Upper lobe of left lung (tissue), 6 donors: ENCODE results near the gene PROSER1. TPM values are rescaled to one million over a fixed set of nuclear protein-coding genes. Genes with fewer than 3 reads are reported as not detected.
A peak's percentile ranks its signal among the peaks of the same experiment; 100 is the strongest.

Experiments
- ATAC-seq, 2 donors: fragments of 200-7000 bp; cut with Tn5 transposase; one replicate each; pipeline ENCODE4 v1.9.1; 2022; ENCODE audit warnings: mild to moderate bottlenecking in 2 of 2, moderate library complexity in 2 of 2; ENCODE audit not compliant: low FRiP score in 2 of 2
- DNase-seq, 2 donors: peaks; one replicate each; pipeline ENCODE4 v3.0.0-alpha.2; 2019 to 2020
- H3K27ac ChIP-seq, 4 donors: fragments of 200-600 bp; sonication (generic); one replicate each; pipeline ENCODE4 v1.5.1; 2016 to 2019
- H3K27me3 ChIP-seq, 4 donors: fragments of 200-600 bp; sonication (generic); one replicate each; pipeline ENCODE4 v1.5.1; 2017 to 2019
- H3K36me3 ChIP-seq, 4 donors: fragments of 200-600 bp; sonication (generic); one replicate each; pipeline ENCODE4 v1.5.1; 2016 to 2019
- H3K4me1 ChIP-seq, 4 donors: fragments of 200-600 bp; sonication (generic); one replicate each; pipeline ENCODE4 v1.5.1; 2018 to 2019
- H3K4me3 ChIP-seq, 4 donors: fragments of 200-600 bp; sonication (generic); one replicate each; pipeline ENCODE4 v1.5.1; 2017 to 2019; ENCODE audit warnings: mild to moderate bottlenecking in 2 of 4, moderate library complexity in 1 of 4
- H3K9me3 ChIP-seq, 4 donors: fragments of 200-600 bp; sonication (generic); one replicate each; pipeline ENCODE4 v1.5.1; 2018 to 2019
- EP300 ChIP-seq, 4 donors: sonication (generic); formaldehyde crosslinking; IDR thresholded peaks; one replicate each; pipeline ENCODE4 v1.5.1; 2017; ENCODE audit warnings: antibody characterized with exemption in 4 of 4, control low read depth in 2 of 4
- POLR2A ChIP-seq, 4 donors: fragments of 450-650 bp; IDR thresholded peaks; one replicate each; pipeline ENCODE4 v1.5.1; 2016 to 2017; ENCODE audit warnings: antibody characterized with exemption in 4 of 4, mild to moderate bottlenecking in 2 of 4
- POLR2AphosphoS5 ChIP-seq, 2 donors: sonication (generic); formaldehyde crosslinking; IDR thresholded peaks; one replicate each; pipeline ENCODE4 v1.5.1; 2017; ENCODE audit warnings: antibody characterized with exemption in 2 of 2
- WGBS, 2 donors: methylation state at CpG; one replicate each; pipeline ENCODE4 v1.1.5; 2017 to 2018; 5-methylcytosine and 5-hydroxymethylcytosine counted together
- total RNA-seq, 6 donors: library from RNA; depleted of rRNA in 4 of 6; stranded (reverse); fragments of >200 nt in 4 of 6; gene quantifications; one replicate each; pipeline versions ENCODE4 v1.1.0 to v1.2.1, GENCODE V29; 2016 to 2021
- TF ChIP-seq, protein P1 (sequence below), 6 experiments: fragments of 450-650 bp in 4 of 6; fragments of 200-600 bp in 2 of 6; sonication (generic) in 2 of 6; IDR thresholded peaks; one replicate each; pipeline ENCODE4 v1.5.1; 2016 to 2019; ENCODE audit warnings: antibody characterized with exemption in 6 of 6
- donor health status: DM: no; HTN: no; CAD: no; lungs with moderate emphysema.
- donor health status: DM: no; HTN: yes; CAD: no; lungs with severe emphysema.

PROSER1 gene
- total RNA-seq, 6 donors from 2014 or later: 10.5 to 59.5 (median 28.4) TPM

DNA sequence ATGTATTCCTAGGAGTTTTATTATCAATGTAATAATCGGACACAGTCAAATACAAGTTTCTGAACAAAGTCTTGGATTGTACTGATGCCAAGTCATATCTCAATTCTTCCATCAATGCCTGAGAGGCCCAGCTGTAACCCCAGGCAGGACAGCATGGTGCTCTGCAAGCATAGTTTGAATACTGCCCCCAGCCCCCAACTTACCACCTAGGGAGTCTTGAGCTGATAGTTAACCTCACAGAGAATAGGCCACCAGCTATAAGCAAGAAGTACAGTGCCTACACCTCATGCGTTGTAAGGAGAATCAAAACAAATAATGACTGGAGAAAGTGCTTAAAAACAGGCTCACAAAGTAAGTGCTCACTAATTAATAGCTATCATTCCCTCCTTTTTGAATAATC, 2.7 kb downstream of the PROSER1 start:
- TF ChIP-seq, protein P1, sequence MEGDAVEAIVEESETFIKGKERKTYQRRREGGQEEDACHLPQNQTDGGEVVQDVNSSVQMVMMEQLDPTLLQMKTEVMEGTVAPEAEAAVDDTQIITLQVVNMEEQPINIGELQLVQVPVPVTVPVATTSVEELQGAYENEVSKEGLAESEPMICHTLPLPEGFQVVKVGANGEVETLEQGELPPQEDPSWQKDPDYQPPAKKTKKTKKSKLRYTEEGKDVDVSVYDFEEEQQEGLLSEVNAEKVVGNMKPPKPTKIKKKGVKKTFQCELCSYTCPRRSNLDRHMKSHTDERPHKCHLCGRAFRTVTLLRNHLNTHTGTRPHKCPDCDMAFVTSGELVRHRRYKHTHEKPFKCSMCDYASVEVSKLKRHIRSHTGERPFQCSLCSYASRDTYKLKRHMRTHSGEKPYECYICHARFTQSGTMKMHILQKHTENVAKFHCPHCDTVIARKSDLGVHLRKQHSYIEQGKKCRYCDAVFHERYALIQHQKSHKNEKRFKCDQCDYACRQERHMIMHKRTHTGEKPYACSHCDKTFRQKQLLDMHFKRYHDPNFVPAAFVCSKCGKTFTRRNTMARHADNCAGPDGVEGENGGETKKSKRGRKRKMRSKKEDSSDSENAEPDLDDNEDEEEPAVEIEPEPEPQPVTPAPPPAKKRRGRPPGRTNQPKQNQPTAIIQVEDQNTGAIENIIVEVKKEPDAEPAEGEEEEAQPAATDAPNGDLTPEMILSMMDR (IDR thresholded peaks at IDR 0.05): no peak
- TF ChIP-seq POLR2AphosphoS5 (IDR thresholded peaks at IDR 0.05): no peak
- Histone ChIP-seq H3K4me3 (peak overlapping the region in 2 of 4 donors; percentile 83 to 95), H3K36me3 (peaks cover 0 to 8% (median 0%) of the 10 kb centered on the region in 4 donors), H3K9me3 (no peaks in the 10 kb centered on the region), H3K4me1 (peaks cover 23 to 55% (median 26%) of the 10 kb centered on the region in 4 donors), H3K27ac (peak overlapping the region in 1 of 4 donors; percentile 0), H3K27me3 (no peaks in the 10 kb centered on the region)
- ATAC-seq (no peak), DNase-seq (no peak)
- 52 to 55% methylated on average over 2 of the region's 2 CpGs for WGBS, 2 donors

DNA sequence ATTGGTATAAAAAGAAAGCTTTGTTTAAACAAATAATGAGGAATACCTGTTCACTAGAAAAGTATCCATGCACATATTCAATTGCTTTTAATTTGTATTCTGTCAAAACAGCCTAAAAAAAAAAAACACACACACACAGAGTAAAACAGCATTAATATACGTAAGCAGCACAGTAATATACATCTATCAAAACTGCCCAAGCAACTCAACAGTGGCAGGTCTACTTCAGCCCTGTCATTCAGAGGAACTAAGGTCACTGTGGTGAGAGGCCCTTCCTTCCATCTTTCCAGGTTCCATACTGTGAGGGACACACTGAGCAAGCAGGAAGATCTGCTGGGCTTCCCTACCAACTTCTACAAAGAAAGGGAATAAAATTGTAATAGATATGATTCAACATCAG, 3.8 kb downstream of the PROSER1 start:
- peaks cover 16 to 45% (median 18%) of the 10 kb centered on the region in 4 donors for H3K4me1 ChIP-seq

DNA sequence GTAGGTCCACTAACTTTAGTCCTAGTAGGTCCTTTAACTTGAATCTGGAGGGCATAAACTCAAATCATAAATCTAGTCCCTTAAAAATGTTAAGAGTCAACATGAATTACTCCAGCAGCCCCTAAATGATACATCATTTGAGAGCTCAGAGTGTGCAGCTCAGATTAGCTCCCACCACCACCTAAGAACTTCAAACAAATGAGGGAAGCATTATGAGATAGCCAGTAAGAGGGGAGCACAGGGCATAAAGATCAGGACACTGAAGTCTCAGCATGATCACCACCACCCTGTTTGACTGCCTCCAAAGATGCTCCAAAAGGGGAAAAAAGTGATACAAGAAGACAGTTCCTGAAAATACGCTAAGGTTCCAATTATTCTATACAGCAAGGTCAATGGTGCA, 5.7 kb downstream of the PROSER1 start:
- ATAC-seq: no peak
- WGBS, 2 donors: 100% methylated on average over 1 of the region's 1 CpG
- TF ChIP-seq POLR2A (IDR thresholded peaks at IDR 0.05): no peak
- no peak for TF ChIP-seq EP300 (IDR thresholded peaks at IDR 0.05)
- TF ChIP-seq POLR2AphosphoS5 (IDR thresholded peaks at IDR 0.05): no peak
- TF ChIP-seq, protein P1 (IDR thresholded peaks at IDR 0.05): no peak
- DNase-seq: no peak
- no peak overlapping the region for H3K27ac ChIP-seq
- no peaks in the 10 kb centered on the region for H3K27me3 ChIP-seq
- no peak overlapping the region for H3K4me3 ChIP-seq
- peaks cover 0 to 35% (median 4%) of the 10 kb centered on the region in 4 donors for H3K36me3 ChIP-seq
- H3K9me3 ChIP-seq: no peaks in the 10 kb centered on the region
- peaks cover 13 to 40% (median 17%) of the 10 kb centered on the region in 4 donors for H3K4me1 ChIP-seq

More for the DNA sequence above, 3.8 kb downstream of the PROSER1 start:
- Histone ChIP-seq H3K27ac (no peak overlapping the region), H3K27me3 (no peaks in the 10 kb centered on the region), H3K4me3 (no peak overlapping the region), H3K9me3 (no peaks in the 10 kb centered on the region), H3K36me3 (peaks cover 0 to 15% (median 0%) of the 10 kb centered on the region in 4 donors)
- no peak for DNase-seq
- WGBS, 2 donors: 72 to 88% methylated on average over 1 of the region's 1 CpG
- TF ChIP-seq POLR2A (IDR thresholded peaks at IDR 0.05) (no peak), POLR2AphosphoS5 (IDR thresholded peaks at IDR 0.05) (no peak)
- no peak for ATAC-seq

DNA sequence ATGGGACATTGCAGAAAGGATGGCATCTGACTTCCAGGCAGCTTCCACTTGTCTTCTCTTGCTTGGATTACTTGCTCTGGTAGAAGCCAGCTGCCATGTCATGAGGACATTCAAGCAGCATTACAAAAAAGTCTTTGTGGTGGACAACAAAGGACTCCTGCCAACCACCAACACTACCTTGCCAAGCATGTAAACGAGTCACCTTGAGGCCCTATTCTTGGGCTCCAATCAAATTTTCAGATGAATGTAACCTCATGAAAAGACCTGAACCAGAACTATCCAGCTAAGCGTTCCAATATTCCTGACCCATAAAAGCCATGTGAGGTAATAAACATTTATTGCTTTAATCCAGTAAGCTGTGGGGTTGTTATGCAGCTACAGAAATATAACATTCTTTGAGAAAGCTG, 12.5 kb downstream of the PROSER1 start:
- Histone ChIP-seq H3K4me3 (no peak overlapping the region), H3K27me3 (no peaks in the 10 kb centered on the region), H3K27ac (no peak overlapping the region), H3K36me3 (peaks cover 24 to 96% (median 27%) of the 10 kb centered on the region in 4 donors), H3K4me1 (peaks cover 0 to 16% (median 8%) of the 10 kb centered on the region in 4 donors), H3K9me3 (no peaks in the 10 kb centered on the region)
- no peak for DNase-seq
- no peak for ATAC-seq
- 98% methylated on average over 2 of the region's 2 CpGs for WGBS, 2 donors
- no peak for TF ChIP-seq POLR2AphosphoS5 (IDR thresholded peaks at IDR 0.05)
- TF ChIP-seq EP300 (IDR thresholded peaks at IDR 0.05): no peak
- TF ChIP-seq, protein P1 (IDR thresholded peaks at IDR 0.05): no peak
- TF ChIP-seq POLR2A (IDR thresholded peaks at IDR 0.05): no peak

DNA sequence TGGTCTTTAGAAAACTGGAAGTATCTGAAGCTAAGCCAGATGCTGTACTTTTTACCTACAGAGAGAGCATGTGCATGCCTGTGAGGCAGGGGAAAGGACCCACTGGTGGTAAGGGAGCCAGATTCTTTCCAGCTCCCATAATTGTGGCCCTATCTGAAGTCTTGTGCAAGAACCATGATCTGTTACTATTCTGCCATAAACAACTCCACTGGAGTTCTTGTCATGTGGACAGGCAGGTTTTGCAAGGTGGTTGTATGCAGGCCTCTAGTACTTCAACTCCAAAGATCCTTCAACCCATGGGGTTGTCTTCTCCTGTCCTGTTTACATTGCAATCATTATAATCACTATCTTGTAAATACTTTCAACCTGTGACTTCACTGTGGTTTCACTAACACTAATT, 14.1 kb downstream of the PROSER1 start:
- peaks cover 0 to 16% (median 8%) of the 10 kb centered on the region in 4 donors for H3K4me1 ChIP-seq
- DNase-seq: peak in 1 of 2 donors; percentile 63
- TF ChIP-seq POLR2AphosphoS5 (IDR thresholded peaks at IDR 0.05) (no peak), EP300 (IDR thresholded peaks at IDR 0.05) (no peak), POLR2A (IDR thresholded peaks at IDR 0.05) (no peak)
- TF ChIP-seq, protein P1 (IDR thresholded peaks at IDR 0.05): no peak
- peaks cover 24 to 90% (median 27%) of the 10 kb centered on the region in 4 donors for H3K36me3 ChIP-seq
- H3K27ac ChIP-seq: peak overlapping the region in 3 of 4 donors; percentile 9 to 49 (median 13)
- H3K4me3 ChIP-seq: no peak overlapping the region
- no peaks in the 10 kb centered on the region for H3K9me3 ChIP-seq
- peak in 1 of 2 donors; percentile 69 for ATAC-seq
- H3K27me3 ChIP-seq: no peaks in the 10 kb centered on the region
